ENCODE results near the gene CAPZB.

- TF ChIP-seq, protein P1, sequence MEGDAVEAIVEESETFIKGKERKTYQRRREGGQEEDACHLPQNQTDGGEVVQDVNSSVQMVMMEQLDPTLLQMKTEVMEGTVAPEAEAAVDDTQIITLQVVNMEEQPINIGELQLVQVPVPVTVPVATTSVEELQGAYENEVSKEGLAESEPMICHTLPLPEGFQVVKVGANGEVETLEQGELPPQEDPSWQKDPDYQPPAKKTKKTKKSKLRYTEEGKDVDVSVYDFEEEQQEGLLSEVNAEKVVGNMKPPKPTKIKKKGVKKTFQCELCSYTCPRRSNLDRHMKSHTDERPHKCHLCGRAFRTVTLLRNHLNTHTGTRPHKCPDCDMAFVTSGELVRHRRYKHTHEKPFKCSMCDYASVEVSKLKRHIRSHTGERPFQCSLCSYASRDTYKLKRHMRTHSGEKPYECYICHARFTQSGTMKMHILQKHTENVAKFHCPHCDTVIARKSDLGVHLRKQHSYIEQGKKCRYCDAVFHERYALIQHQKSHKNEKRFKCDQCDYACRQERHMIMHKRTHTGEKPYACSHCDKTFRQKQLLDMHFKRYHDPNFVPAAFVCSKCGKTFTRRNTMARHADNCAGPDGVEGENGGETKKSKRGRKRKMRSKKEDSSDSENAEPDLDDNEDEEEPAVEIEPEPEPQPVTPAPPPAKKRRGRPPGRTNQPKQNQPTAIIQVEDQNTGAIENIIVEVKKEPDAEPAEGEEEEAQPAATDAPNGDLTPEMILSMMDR (IDR thresholded peaks at IDR 0.05) = no peak
- TF ChIP-seq POLR2A (IDR thresholded peaks at IDR 0.05) (no peak), EP300 (IDR thresholded peaks at IDR 0.05) (no peak)
These were observed 115.8 kb downstream of the CAPZB start for GRCh38 chr1:19369396-19370090.
